K562 treated with DMSO at 1 percent for 4 hours (cell line): ENCODE results near the gene MAPK1IP1L. TPM values are rescaled to one million over a fixed set of nuclear protein-coding genes. Genes with fewer than 3 reads are reported as not detected.

Experiments
- total RNA-seq: library from RNA; unstranded; fragments of 300-600 nt; gene quantifications from 2 replicates; pipeline ENCODE4 v1.2.3, GENCODE V29; 2022; ENCODE audit not compliant: insufficient read depth

The MAPK1IP1L gene
- 28.1 and 30.6 TPM in 2 replicates for total RNA-seq

DNA sequence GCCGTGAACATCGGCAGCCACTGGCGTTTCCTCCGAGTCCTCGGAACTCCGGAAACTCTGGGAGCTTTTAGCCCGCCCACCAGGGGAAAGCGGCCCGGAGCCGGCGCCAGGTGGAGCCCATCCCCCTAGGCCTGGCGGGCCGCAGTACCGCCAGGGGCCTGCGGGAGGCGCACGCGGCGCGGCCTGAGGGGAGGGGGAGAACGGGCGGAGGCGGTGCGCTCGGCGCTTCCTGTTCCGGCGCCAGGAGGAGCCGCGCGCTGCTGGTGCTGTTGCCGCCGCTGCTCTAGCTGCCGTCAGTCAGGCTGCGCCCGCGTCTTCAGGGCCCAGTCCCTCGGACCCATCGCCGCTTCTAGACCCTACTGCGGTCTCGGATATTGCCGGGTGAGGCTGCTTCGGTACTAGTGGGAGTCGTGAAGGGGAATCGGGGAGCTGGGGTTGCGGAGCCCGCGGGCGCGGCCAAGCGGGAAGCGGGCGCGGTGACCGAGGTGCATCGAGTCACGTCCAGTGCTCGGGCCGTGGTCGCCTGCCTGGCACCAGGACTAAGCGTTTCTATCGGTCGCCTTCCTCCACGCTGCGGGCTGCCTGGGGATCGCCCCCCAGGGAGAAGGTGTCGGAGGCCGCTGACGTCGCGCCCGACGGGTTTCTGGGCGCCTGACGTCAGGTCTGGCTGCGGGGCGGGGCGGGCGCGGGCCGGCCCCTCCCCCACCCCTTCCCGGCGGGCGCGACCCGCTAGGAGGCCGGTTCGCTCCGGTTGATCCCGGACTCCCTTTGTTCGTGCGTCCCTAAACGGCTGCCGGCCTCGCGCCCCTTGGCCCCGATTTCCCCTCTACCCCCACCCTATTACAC lies at the start of gene MAPK1IP1L:
MAPK1IP1L (plus strand) TSS at position 225 of the 846 bp plus-strand sequence. CDS start 10,037 bp downstream, outside the sequence.

DNA sequence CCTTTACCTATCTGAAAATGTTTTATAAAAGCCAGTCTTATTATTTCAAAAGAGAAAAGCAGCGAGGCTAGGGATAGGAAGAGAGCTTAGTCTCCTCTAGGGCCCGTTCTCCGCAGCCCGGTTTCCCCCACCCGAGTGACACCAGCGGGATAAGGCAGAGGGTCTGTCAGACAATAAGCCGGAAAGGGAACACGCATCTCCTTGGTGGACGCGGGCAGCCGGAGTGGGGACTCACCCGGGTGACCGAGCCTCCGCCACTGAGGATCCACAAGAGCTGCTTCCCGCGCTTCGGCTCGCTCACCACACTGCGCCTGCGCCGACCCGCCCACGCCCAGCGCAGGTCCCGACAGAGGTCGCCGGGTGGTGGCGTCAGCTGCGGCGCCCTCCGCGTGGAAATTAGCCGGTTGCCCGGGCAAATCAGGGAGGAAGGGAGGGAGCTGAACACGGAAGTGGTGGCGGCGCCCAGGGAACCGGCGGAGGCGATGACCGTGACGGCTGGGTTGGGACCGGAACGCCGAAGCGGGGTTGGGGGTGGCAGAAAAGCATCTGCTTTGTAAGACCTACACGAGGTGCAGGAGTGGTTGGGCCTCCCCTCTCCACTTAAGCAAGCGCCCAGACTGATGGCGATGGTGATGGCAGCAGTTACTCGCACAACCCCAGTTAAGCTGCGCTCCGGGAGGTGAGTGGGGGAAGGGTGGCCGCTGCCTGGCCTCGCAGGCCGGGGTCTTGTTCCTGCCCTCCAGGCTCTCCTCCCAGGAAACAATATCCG lies 24.5 kb upstream of the MAPK1IP1L start, which contains the start of the genes SOCS4 and WDHD1:
SOCS4 (plus strand) TSS at position 444 of the 769 bp plus-strand sequence. CDS start 15,806 bp downstream, outside the sequence.
WDHD1 (minus strand) TSS at position 307 of the 769 bp plus-strand sequence. CDS start 312 bp downstream, outside the sequence.

Other genes starting within 250 kb of the MAPK1IP1L start
- 9.8 and 10.2 TPM in 2 replicates for gene GCH1, start 148.8 kb upstream of the MAPK1IP1L start, total RNA-seq
- 7.2 and 12.5 TPM in 2 replicates for gene WDHD1, start 24.5 kb upstream of the MAPK1IP1L start, total RNA-seq
- gene SOCS4, start 24.4 kb upstream of the MAPK1IP1L start, total RNA-seq = 5.3 and 6.7 TPM in 2 replicates
- gene LGALS3, start 77.6 kb downstream of the MAPK1IP1L start, total RNA-seq = 18.2 and 22.6 TPM in 2 replicates
- gene DLGAP5, start 139.9 kb downstream of the MAPK1IP1L start, total RNA-seq = 21.8 and 25.1 TPM in 2 replicates
- 13.3 and 16.1 TPM in 2 replicates for gene FBXO34, start 219.8 kb downstream of the MAPK1IP1L start, total RNA-seq